Erythroblast (primary cell): ENCODE results near the gene CLEC4A.

Experiments used
- GATA1 ChIP-seq: IDR thresholded peaks from 2 replicates; pipeline ENCODE4 v1.6.1; 2011; ENCODE audit warnings: low read depth, mild to moderate bottlenecking, control low read depth, low read length, moderate library complexity
- POLR2A ChIP-seq: IDR thresholded peaks from 2 replicates; pipeline ENCODE4 v1.6.1; 2011; ENCODE audit warnings: mild to moderate bottlenecking, low read length

DNA sequence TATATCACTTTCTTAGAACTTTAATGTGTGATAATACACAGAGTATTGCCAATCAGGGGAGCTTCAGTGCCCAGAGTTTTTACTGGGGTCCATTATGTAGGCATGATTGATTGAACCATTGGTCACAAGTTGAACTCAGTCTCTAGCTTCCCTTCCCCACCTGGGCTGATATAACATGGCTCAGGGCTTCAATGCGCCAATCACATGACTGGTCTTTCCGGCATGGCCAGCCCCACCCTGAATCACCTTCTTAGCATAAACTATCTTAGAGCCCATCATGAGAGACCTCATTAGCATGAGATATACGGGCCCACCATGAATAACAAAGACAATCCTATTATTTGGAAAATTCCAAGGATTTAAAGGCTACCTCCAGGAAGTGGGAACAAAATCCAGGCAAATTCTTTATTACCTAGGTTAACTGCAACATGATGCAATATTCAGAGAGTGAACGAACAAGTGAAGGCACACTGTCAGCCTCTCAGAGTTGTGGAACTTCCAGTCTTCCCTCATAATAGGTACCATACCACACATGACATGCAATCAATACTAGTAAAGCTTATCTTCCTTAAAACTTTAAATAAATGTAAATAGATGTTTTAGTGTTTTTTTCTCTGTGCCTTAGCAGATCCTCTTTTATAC is 3.2 kb upstream of the CLEC4A start:
- TF ChIP-seq POLR2A, result no peak
- TF ChIP-seq GATA1, result no peak
